Ishikawa (cell line): ENCODE results near the gene EIF3A.

Source experiments
- RAD21 ChIP-seq: IDR thresholded peaks from 2 replicates; pipeline ENCODE4 v1.6.1; 2012; ENCODE audit warnings: low read depth
- TF ChIP-seq, protein P1 (sequence below): IDR thresholded peaks from 2 replicates; pipeline ENCODE4 v1.6.1; 2012; ENCODE audit warnings: low read depth, mild to moderate bottlenecking

- TF ChIP-seq, protein P1, sequence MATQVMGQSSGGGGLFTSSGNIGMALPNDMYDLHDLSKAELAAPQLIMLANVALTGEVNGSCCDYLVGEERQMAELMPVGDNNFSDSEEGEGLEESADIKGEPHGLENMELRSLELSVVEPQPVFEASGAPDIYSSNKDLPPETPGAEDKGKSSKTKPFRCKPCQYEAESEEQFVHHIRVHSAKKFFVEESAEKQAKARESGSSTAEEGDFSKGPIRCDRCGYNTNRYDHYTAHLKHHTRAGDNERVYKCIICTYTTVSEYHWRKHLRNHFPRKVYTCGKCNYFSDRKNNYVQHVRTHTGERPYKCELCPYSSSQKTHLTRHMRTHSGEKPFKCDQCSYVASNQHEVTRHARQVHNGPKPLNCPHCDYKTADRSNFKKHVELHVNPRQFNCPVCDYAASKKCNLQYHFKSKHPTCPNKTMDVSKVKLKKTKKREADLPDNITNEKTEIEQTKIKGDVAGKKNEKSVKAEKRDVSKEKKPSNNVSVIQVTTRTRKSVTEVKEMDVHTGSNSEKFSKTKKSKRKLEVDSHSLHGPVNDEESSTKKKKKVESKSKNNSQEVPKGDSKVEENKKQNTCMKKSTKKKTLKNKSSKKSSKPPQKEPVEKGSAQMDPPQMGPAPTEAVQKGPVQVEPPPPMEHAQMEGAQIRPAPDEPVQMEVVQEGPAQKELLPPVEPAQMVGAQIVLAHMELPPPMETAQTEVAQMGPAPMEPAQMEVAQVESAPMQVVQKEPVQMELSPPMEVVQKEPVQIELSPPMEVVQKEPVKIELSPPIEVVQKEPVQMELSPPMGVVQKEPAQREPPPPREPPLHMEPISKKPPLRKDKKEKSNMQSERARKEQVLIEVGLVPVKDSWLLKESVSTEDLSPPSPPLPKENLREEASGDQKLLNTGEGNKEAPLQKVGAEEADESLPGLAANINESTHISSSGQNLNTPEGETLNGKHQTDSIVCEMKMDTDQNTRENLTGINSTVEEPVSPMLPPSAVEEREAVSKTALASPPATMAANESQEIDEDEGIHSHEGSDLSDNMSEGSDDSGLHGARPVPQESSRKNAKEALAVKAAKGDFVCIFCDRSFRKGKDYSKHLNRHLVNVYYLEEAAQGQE: no peak
- TF ChIP-seq RAD21: no peak
Observed at GRCh38 chr10:119039161-119039560, 41.5 kb downstream of the EIF3A start.
